MM.1S (cell line): Measurements from ENCODE around the gene RASSF10.

Source experiments
- EZH2 ChIP-seq: fragments of 300-600 bp; sonication (generic); optimal IDR thresholded peaks from 2 replicates; pipeline ENCODE3; 2017; ENCODE audit warnings: low read depth, mild to moderate bottlenecking, antibody characterized with exemption, low read length, mixed read lengths
- EZH2phosphoT487 ChIP-seq: fragments of 300-600 bp; sonication (generic); IDR thresholded peaks from 2 replicates; pipeline ENCODE4 v1.6.1; 2018; ENCODE audit warnings: antibody characterized with exemption, low read length
- TF ChIP-seq, protein P1 (sequence below): fragments of 300-600 bp; sonication (generic); IDR thresholded peaks from 2 replicates; pipeline ENCODE4 v1.5.1; 2016; ENCODE audit warnings: antibody characterized with exemption, low read length, mixed read lengths

DNA sequence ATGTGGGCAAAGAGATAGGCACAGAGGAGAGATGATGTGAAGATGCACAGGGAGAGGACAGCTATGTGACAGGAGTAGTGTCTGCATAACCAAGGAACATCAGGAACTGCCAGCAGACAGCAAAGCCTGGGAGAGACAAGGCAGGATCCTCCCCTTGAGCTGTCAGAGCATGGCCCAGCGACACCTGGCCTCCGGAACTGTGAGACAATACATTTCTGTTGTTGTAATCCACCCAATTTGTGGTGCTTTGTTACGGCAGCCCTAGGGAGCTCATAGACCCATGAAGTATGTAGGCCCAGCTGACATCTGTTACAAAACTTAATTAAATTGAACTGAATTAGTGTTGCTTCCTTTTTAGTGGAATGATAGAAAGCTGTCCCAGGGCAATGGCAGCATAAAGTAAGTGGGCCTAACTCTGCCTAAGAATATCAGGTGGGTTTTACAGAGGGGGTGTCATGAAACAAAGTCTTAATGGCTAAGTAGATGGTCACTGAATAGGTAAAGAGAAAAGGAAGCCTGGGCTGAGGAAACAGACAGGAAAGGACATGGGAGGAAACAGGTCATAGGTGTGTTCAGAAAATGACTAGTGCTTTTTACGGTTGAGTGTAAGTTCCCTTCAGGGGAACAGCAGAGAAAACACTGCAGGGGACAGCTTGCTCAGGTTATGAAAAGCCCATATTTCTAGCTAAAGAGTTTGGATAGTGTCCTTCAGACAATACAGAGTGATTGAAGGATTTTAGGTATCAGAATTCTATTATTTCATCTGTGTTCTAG, 24.8 kb downstream of the RASSF10 start:
- TF ChIP-seq, protein P1, sequence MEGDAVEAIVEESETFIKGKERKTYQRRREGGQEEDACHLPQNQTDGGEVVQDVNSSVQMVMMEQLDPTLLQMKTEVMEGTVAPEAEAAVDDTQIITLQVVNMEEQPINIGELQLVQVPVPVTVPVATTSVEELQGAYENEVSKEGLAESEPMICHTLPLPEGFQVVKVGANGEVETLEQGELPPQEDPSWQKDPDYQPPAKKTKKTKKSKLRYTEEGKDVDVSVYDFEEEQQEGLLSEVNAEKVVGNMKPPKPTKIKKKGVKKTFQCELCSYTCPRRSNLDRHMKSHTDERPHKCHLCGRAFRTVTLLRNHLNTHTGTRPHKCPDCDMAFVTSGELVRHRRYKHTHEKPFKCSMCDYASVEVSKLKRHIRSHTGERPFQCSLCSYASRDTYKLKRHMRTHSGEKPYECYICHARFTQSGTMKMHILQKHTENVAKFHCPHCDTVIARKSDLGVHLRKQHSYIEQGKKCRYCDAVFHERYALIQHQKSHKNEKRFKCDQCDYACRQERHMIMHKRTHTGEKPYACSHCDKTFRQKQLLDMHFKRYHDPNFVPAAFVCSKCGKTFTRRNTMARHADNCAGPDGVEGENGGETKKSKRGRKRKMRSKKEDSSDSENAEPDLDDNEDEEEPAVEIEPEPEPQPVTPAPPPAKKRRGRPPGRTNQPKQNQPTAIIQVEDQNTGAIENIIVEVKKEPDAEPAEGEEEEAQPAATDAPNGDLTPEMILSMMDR: no peak
- TF ChIP-seq EZH2 (no peak), EZH2phosphoT487 (no peak)
